Measurements from ENCODE around the gene ARHGEF11. TPM values are rescaled to one million over a fixed set of nuclear protein-coding genes. Genes with fewer than 3 reads are reported as not detected.
A peak's percentile ranks its signal among the peaks of the same experiment; 100 is the strongest.

The ARHGEF11 gene
- total and polyA plus RNA-seq, 2 of the 4 experiments (the other 2 are of a cell fraction), result 16.8 to 17.2 TPM

GRCh38 chr1:157043685-157044084 is 1.9 kb downstream of the ARHGEF11 start:
- CTCF ChIA-PET, result interaction anchor here (0.9 to 1.7 kb wide), 3 partner anchors 17 to 84 kb away, joined by 4 to 6 read pairs (median 4); no protein-coding TSS in a partner anchor
- H2AK9ac ChIP-seq (replicated peaks; ENCODE audit: low read depth, low read length, poor library complexity), result peak overlapping the region; percentile 2
- no peak overlapping the region for H2AFZ ChIP-seq (replicated peaks; ENCODE audit: low read length, poor library complexity)
- H2BK15ac ChIP-seq (ENCODE audit: low read depth, low read length), result no peak overlapping the region
- H3K9me1 ChIP-seq (ENCODE audit: insufficient read depth, low read length), result peaks cover 19% of the 10 kb centered on the region
- H3K9ac ChIP-seq (ENCODE audit: low read depth, low read length), result peak overlapping the region; percentile 37; the same call in 1 of the 2 replicates
- H4K5ac ChIP-seq (ENCODE audit: low read depth, low read length), result no peak overlapping the region
- H2BK5ac ChIP-seq (ENCODE audit: low read depth, low read length, poor library complexity, severe bottlenecking), result no peak overlapping the region
- ATAC-seq (ENCODE audit: low read depth), result no peak
- H3K4me1 ChIP-seq (ENCODE audit: control insufficient read depth, insufficient read depth, low read length), result peaks cover 10% of the 10 kb centered on the region
- intact Hi-C loops (cut with micrococcal nuclease) (loop anchor here (5.0 kb wide), 1 partner anchor 36 kb away; no protein-coding TSS in a partner anchor), dilution Hi-C loops (cut with HindIII; ENCODE audit: low sequenced_read_pairs, unreplicated experiment) (no loop called here), in situ Hi-C loops (cut with MboI; ENCODE audit: low sequenced_read_pairs) (no loop called here)
- no TSS peak for BruUV-seq (replicated peaks)
- H3K14ac ChIP-seq (replicated peaks; ENCODE audit: low read depth, low read length), result peak overlapping the region; percentile 24
- no peak overlapping the region for H3K4ac ChIP-seq (ENCODE audit: low read depth, low read length)
- H3K27ac ChIP-seq (ENCODE audit: insufficient read depth, low read length), result no peak overlapping the region
- no peak overlapping the region for H2AK5ac ChIP-seq (ENCODE audit: low read depth, low read length)
- no peaks in the 10 kb centered on the region for H3K27me3 ChIP-seq (ENCODE audit: control insufficient read depth, insufficient read depth, low read length)
- H3K18ac ChIP-seq (ENCODE audit: low read depth, low read length), result no peak overlapping the region
- H2BK120ac ChIP-seq (ENCODE audit: low read depth, low read length), result no peak overlapping the region
- H3K36me3 ChIP-seq (ENCODE audit: control insufficient read depth, insufficient read depth, low read length), result 0 out of 2 replicates have a peak, but pooled peaks cover 1% of the 10 kb centered on the region
- peaks cover 39% of the 10 kb centered on the region for H4K20me1 ChIP-seq (ENCODE audit: insufficient read depth, low read length)
- H3K4me2 ChIP-seq (ENCODE audit: low read depth, low read length), result peak overlapping the region; percentile 98
- H3K4me3 ChIP-seq (ENCODE audit: insufficient read depth, low read depth, low read length), result peak overlapping the region; percentile 25
- H4K91ac ChIP-seq (ENCODE audit: insufficient read depth, low read depth, low read length), result no peak overlapping the region; the same call in 1 of the 2 replicates
- no peak overlapping the region for H4K8ac ChIP-seq (ENCODE audit: low read depth in 2 of 2, low read length in 2 of 2)
- H3K79me1 ChIP-seq (ENCODE audit: low read depth in 1 of 2, low read length in 2 of 2), result peaks cover 42 to 59% of the 10 kb centered on the region in 2 experiments
- no peak overlapping the region for H2BK20ac ChIP-seq (ENCODE audit: low read depth, low read length)
- H3K23ac ChIP-seq (ENCODE audit: low read depth, low read length), result peak overlapping the region; percentile 11; the same call in 1 of the 2 replicates
- POLR2A ChIA-PET (ENCODE audit: unreplicated experiment), result no interaction called here
- no CpG with 5 or more reads among the region's 2 CpGs for WGBS, 2 experiments (ENCODE audit: extremely low coverage in 2 of 2, insufficient read length in 1 of 2)
- DNase-seq, result no peak
- H3K56ac ChIP-seq (ENCODE audit: extremely low read depth, insufficient read depth, low read length), result no peak overlapping the region
- no peaks in the 10 kb centered on the region for H3K9me3 ChIP-seq (ENCODE audit: control insufficient read depth, insufficient read depth, low read length)
- TF ChIP-seq RCOR1 (IDR thresholded peaks at IDR 0.05; ENCODE audit: insufficient replicate concordance, low read length) (no peak), CTCF (conservative IDR thresholded peaks at IDR 0.05; ENCODE audit: low read depth, low read length) (no peak), BHLHE40 (IDR thresholded peaks at IDR 0.05; ENCODE audit: low read depth, low read length) (no peak), CEBPB (IDR thresholded peaks at IDR 0.05; ENCODE audit: low read depth, low read length) (no peak), RAD21 (IDR thresholded peaks at IDR 0.05; ENCODE audit: low read length) (no peak), MAFK (IDR thresholded peaks at IDR 0.05; ENCODE audit: low read depth, low read length) (no peak), RFX5 (IDR thresholded peaks at IDR 0.05; ENCODE audit: low read depth, low read length) (no peak), MAZ (IDR thresholded peaks at IDR 0.05; ENCODE audit: borderline replicate concordance, low read depth, low read length) (no peak), MXI1 (IDR thresholded peaks at IDR 0.05; ENCODE audit: borderline replicate concordance, low read depth, low read length) (no peak)
- TF ChIP-seq, protein P1, sequence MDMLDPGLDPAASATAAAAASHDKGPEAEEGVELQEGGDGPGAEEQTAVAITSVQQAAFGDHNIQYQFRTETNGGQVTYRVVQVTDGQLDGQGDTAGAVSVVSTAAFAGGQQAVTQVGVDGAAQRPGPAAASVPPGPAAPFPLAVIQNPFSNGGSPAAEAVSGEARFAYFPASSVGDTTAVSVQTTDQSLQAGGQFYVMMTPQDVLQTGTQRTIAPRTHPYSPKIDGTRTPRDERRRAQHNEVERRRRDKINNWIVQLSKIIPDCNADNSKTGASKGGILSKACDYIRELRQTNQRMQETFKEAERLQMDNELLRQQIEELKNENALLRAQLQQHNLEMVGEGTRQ (IDR thresholded peaks at IDR 0.05; ENCODE audit: low read depth, low read length), result no peak
- TF ChIP-seq, protein P2, sequence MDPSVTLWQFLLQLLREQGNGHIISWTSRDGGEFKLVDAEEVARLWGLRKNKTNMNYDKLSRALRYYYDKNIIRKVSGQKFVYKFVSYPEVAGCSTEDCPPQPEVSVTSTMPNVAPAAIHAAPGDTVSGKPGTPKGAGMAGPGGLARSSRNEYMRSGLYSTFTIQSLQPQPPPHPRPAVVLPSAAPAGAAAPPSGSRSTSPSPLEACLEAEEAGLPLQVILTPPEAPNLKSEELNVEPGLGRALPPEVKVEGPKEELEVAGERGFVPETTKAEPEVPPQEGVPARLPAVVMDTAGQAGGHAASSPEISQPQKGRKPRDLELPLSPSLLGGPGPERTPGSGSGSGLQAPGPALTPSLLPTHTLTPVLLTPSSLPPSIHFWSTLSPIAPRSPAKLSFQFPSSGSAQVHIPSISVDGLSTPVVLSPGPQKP (IDR thresholded peaks at IDR 0.05; ENCODE audit: borderline replicate concordance, low read depth, low read length), result no peak

All from IMR-90 (cell line).